Dendritic cell treated with granulocyte-macrophage colony-stimulating factor and Interleukin-4, amounts not matched to agents 40 ng/mL and 50 ng/mL, for 4 days (primary cell): ENCODE measurements around the gene ENGASE.

Experiments used
- H3K27ac Mint-ChIP-seq: one replicate; pipeline ENCODE4 v1.8.0; 2022; ENCODE audit warnings: mild to moderate bottlenecking, mixed read lengths
- H3K27me3 Mint-ChIP-seq: one replicate; pipeline ENCODE4 v1.8.0; 2022; ENCODE audit warnings: mild to moderate bottlenecking, mixed read lengths
- H3K36me3 Mint-ChIP-seq: one replicate; pipeline ENCODE4 v1.8.0; 2022; ENCODE audit warnings: low read depth, mixed read lengths
- H3K4me1 Mint-ChIP-seq: one replicate; pipeline ENCODE4 v1.8.0; 2022; ENCODE audit warnings: low read depth, mixed read lengths
- H3K4me3 Mint-ChIP-seq: one replicate; pipeline ENCODE4 v1.8.0; 2022; ENCODE audit warnings: mild to moderate bottlenecking, moderate library complexity, mixed read lengths
- H3K9me3 Mint-ChIP-seq: one replicate; pipeline ENCODE4 v1.8.0; 2022; ENCODE audit warnings: mixed read lengths
- intact Hi-C: fragments of 100-400 bp; cut with micrococcal nuclease; formaldehyde crosslinking; loops from one replicate; pipeline ENCODE4 v1.15.0; 2022

Gene ENGASE

GRCh38 chr17:79044462-79044861 is 30.2 kb upstream of the ENGASE start:
- Mint-ChIP-seq H3K36me3 (no peaks in the 10 kb centered on the region), H3K4me1 (peaks cover 8% of the 10 kb centered on the region), H3K27ac (no peak overlapping the region), H3K27me3 (peaks cover 38% of the 10 kb centered on the region), H3K9me3 (no peaks in the 10 kb centered on the region), H3K4me3 (no peak overlapping the region)
- intact Hi-C loops = no loop called here

- Mint-ChIP-seq H3K36me3 (no peaks in the 10 kb centered on the region), H3K4me3 (no peak overlapping the region), H3K4me1 (peaks cover 3% of the 10 kb centered on the region), H3K9me3 (no peaks in the 10 kb centered on the region), H3K27me3 (peaks cover 37% of the 10 kb centered on the region), H3K27ac (no peak overlapping the region)
- intact Hi-C loops = loop anchor here (5.0 kb wide), 2 partner anchors 37 to 347 kb away; no protein-coding TSS in a partner anchor
Observed at GRCh38 chr17:79045001-79045729, 29.5 kb upstream of the ENGASE start.

- intact Hi-C loops = loop anchor here (5.0 kb wide), 2 partner anchors 36 to 346 kb away; no protein-coding TSS in a partner anchor
- Mint-ChIP-seq H3K27me3 (peaks cover 37% of the 10 kb centered on the region), H3K4me3 (no peak overlapping the region), H3K4me1 (no peaks in the 10 kb centered on the region), H3K36me3 (no peaks in the 10 kb centered on the region), H3K27ac (no peak overlapping the region), H3K9me3 (no peaks in the 10 kb centered on the region)
Observed at GRCh38 chr17:79045842-79046196, 28.8 kb upstream of the ENGASE start.

GRCh38 chr17:79046197-79046915 is 28.3 kb upstream of the ENGASE start:
- H3K27me3 Mint-ChIP-seq = peaks cover 40% of the 10 kb centered on the region
- H3K4me1 Mint-ChIP-seq = no peaks in the 10 kb centered on the region
- no peak overlapping the region for H3K4me3 Mint-ChIP-seq
- no peak overlapping the region for H3K27ac Mint-ChIP-seq
- H3K36me3 Mint-ChIP-seq = no peaks in the 10 kb centered on the region
- intact Hi-C loops = loop anchor here (5.0 kb wide), 2 partner anchors 36 to 346 kb away; no protein-coding TSS in a partner anchor
- no peaks in the 10 kb centered on the region for H3K9me3 Mint-ChIP-seq

GRCh38 chr17:79046916-79047280 is 27.7 kb upstream of the ENGASE start:
- H3K4me3 Mint-ChIP-seq = no peak overlapping the region
- H3K4me1 Mint-ChIP-seq = no peaks in the 10 kb centered on the region
- peaks cover 40% of the 10 kb centered on the region for H3K27me3 Mint-ChIP-seq
- intact Hi-C loops = loop anchor here (5.0 kb wide), 2 partner anchors 35 to 345 kb away; no protein-coding TSS in a partner anchor
- H3K9me3 Mint-ChIP-seq = no peaks in the 10 kb centered on the region
- H3K27ac Mint-ChIP-seq = no peak overlapping the region
- no peaks in the 10 kb centered on the region for H3K36me3 Mint-ChIP-seq

- H3K9me3 Mint-ChIP-seq = no peaks in the 10 kb centered on the region
- peaks cover 40% of the 10 kb centered on the region for H3K27me3 Mint-ChIP-seq
- no peaks in the 10 kb centered on the region for H3K36me3 Mint-ChIP-seq
- no peak overlapping the region for H3K27ac Mint-ChIP-seq
- no peaks in the 10 kb centered on the region for H3K4me1 Mint-ChIP-seq
- intact Hi-C loops = loop anchor here (5.0 kb wide), 2 partner anchors 35 to 345 kb away; no protein-coding TSS in a partner anchor
- H3K4me3 Mint-ChIP-seq = no peak overlapping the region
Observed at GRCh38 chr17:79047291-79047920, 27.2 kb upstream of the ENGASE start.

- H3K4me1 Mint-ChIP-seq = no peaks in the 10 kb centered on the region
- peaks cover 42% of the 10 kb centered on the region for H3K27me3 Mint-ChIP-seq
- peaks cover 1% of the 10 kb centered on the region for H3K9me3 Mint-ChIP-seq
- intact Hi-C loops = loop anchor here (5.0 kb wide), 2 partner anchors 34 to 344 kb away; no protein-coding TSS in a partner anchor
- no peaks in the 10 kb centered on the region for H3K36me3 Mint-ChIP-seq
- H3K27ac Mint-ChIP-seq = no peak overlapping the region
- H3K4me3 Mint-ChIP-seq = no peak overlapping the region
Observed at GRCh38 chr17:79047923-79048825, 26.4 kb upstream of the ENGASE start.

- Mint-ChIP-seq H3K4me1 (no peaks in the 10 kb centered on the region), H3K27ac (no peak overlapping the region), H3K36me3 (no peaks in the 10 kb centered on the region), H3K9me3 (peaks cover 11% of the 10 kb centered on the region), H3K27me3 (peaks cover 39% of the 10 kb centered on the region), H3K4me3 (no peak overlapping the region)
- intact Hi-C loops = loop anchor here (5.0 kb wide), 2 partner anchors 33 to 343 kb away; no protein-coding TSS in a partner anchor
Observed at GRCh38 chr17:79048826-79049755, 25.5 kb upstream of the ENGASE start.

GRCh38 chr17:79049821-79050220 is 24.8 kb upstream of the ENGASE start:
- peaks cover 31% of the 10 kb centered on the region for H3K27me3 Mint-ChIP-seq
- intact Hi-C loops = loop anchor here (5.0 kb wide), 2 partner anchors 32 to 342 kb away; no protein-coding TSS in a partner anchor
- H3K27ac Mint-ChIP-seq = no peak overlapping the region
- no peaks in the 10 kb centered on the region for H3K36me3 Mint-ChIP-seq
- no peak overlapping the region for H3K4me3 Mint-ChIP-seq
- H3K4me1 Mint-ChIP-seq = no peaks in the 10 kb centered on the region
- H3K9me3 Mint-ChIP-seq = peaks cover 16% of the 10 kb centered on the region

GRCh38 chr17:79050551-79050950 is 24.1 kb upstream of the ENGASE start:
- H3K4me1 Mint-ChIP-seq = no peaks in the 10 kb centered on the region
- no peak overlapping the region for H3K27ac Mint-ChIP-seq
- peaks cover 16% of the 10 kb centered on the region for H3K9me3 Mint-ChIP-seq
- intact Hi-C loops = no loop called here
- no peak overlapping the region for H3K4me3 Mint-ChIP-seq
- peaks cover 24% of the 10 kb centered on the region for H3K27me3 Mint-ChIP-seq
- H3K36me3 Mint-ChIP-seq = no peaks in the 10 kb centered on the region

- no peaks in the 10 kb centered on the region for H3K4me1 Mint-ChIP-seq
- H3K4me3 Mint-ChIP-seq = no peak overlapping the region
- H3K36me3 Mint-ChIP-seq = no peaks in the 10 kb centered on the region
- H3K27ac Mint-ChIP-seq = no peak overlapping the region
- intact Hi-C loops = no loop called here
- H3K27me3 Mint-ChIP-seq = peaks cover 18% of the 10 kb centered on the region
- peaks cover 16% of the 10 kb centered on the region for H3K9me3 Mint-ChIP-seq
Observed at GRCh38 chr17:79051306-79051705, 23.3 kb upstream of the ENGASE start.

GRCh38 chr17:79052131-79052530 is 22.5 kb upstream of the ENGASE start:
- Mint-ChIP-seq H3K4me1 (no peaks in the 10 kb centered on the region), H3K27ac (no peak overlapping the region), H3K36me3 (no peaks in the 10 kb centered on the region), H3K4me3 (no peak overlapping the region), H3K9me3 (peaks cover 16% of the 10 kb centered on the region), H3K27me3 (peaks cover 16% of the 10 kb centered on the region)
- intact Hi-C loops = no loop called here
